GM19467 (cell line): ENCODE data around the gene PCDHB15.
"Not testable (repeated sequence)": the region's sequence is repeated elsewhere in the genome, so short reads cannot be mapped to it uniquely, and the experiment has no call there.

Source experiments
- ATAC-seq: cut with Tn5 transposase; IDR thresholded peaks from one replicate; pipeline ENCODE4 v1.9.1; 2021; ENCODE audit warnings: mild to moderate bottlenecking, moderate library complexity; ENCODE audit not compliant: unreplicated experiment

PCDHB15 gene

GRCh38 chr5:141247434-141247833 is 2.2 kb downstream of the PCDHB15 start:
- not testable (repeated sequence) for ATAC-seq

- ATAC-seq = no peak
These were observed 5.4 kb downstream of the PCDHB15 start for GRCh38 chr5:141250576-141250975.

GRCh38 chr5:141258464-141258863 is 13.3 kb downstream of the PCDHB15 start:
- no peak for ATAC-seq

- ATAC-seq = no peak
These were observed 13.8 kb downstream of the PCDHB15 start for GRCh38 chr5:141258948-141259347.

- no peak for ATAC-seq
These were observed 15.5 kb downstream of the PCDHB15 start for GRCh38 chr5:141260458-141261237.

- no peak for ATAC-seq
These were observed 16.0 kb downstream of the PCDHB15 start for GRCh38 chr5:141261238-141261546.

GRCh38 chr5:141269195-141269594 is 24.0 kb downstream of the PCDHB15 start:
- ATAC-seq = no peak

- ATAC-seq = no peak
These were observed 27.7 kb downstream of the PCDHB15 start for GRCh38 chr5:141272906-141273305.

- ATAC-seq = no peak
These were observed 53.2 kb downstream of the PCDHB15 start for GRCh38 chr5:141298376-141298775.
